ENCODE results near the gene CADM1. TPM values are rescaled to one million over a fixed set of nuclear protein-coding genes. Genes with fewer than 3 reads are reported as not detected.

The CADM1 gene
- total and polyA plus RNA-seq, 8 donors: 6.3 to 38.8 (median 24.5) TPM

DNA sequence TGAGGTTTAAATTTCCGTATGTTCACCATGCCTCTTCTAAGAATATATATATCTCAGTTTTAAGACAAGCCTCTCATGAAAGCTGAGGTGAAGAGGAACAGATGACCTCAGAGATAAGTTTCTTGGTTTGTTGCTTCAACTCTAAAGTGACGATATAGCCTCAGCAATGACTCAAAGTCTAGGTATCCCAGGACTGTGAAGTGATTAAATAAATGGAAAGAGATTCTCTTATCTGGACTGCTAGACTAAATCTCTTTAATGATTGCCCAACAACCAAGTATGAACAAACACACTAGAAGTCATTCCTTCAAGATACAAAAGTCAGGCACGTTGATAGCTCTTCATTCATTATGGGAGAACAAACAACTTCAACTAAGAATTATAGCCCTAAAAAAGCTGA is 15.3 kb downstream of the CADM1 start:
- H3K27ac ChIP-seq: no peak overlapping the region
- FAIRE-seq: no peak

DNA sequence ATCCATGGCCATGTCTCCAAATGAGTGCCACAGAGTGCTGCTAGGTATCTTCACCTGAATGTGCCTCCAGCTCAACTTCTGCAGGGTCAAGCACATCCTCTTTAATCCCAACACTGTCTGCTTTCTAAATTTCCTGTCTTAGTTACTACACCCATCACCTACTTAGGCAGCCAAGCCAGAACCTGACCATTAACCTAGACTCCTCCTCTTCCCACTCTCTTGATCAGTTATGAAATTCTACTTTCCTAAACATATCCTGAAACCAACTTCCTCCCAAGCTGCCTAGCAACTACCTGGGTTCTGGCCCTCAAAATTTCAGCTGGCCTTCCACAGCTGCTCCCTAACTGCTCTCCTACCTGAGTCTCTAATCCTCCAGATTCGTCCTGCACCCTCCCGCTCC is 22.7 kb downstream of the CADM1 start:
- Histone ChIP-seq H3K4me3 (no peak overlapping the region), H3K36me3 (no peaks in the 10 kb centered on the region), H3K27me3 (peaks cover 0 to 6% (median 0%) of the 10 kb centered on the region in 4 donors), H3K27ac (no peak overlapping the region), H3K4me1 (no peaks in the 10 kb centered on the region), H3K9me3 (no peaks in the 10 kb centered on the region)
- intact Hi-C loops (cut with DNase I): no loop called here
- no peak for FAIRE-seq
- TF ChIP-seq, protein P1, sequence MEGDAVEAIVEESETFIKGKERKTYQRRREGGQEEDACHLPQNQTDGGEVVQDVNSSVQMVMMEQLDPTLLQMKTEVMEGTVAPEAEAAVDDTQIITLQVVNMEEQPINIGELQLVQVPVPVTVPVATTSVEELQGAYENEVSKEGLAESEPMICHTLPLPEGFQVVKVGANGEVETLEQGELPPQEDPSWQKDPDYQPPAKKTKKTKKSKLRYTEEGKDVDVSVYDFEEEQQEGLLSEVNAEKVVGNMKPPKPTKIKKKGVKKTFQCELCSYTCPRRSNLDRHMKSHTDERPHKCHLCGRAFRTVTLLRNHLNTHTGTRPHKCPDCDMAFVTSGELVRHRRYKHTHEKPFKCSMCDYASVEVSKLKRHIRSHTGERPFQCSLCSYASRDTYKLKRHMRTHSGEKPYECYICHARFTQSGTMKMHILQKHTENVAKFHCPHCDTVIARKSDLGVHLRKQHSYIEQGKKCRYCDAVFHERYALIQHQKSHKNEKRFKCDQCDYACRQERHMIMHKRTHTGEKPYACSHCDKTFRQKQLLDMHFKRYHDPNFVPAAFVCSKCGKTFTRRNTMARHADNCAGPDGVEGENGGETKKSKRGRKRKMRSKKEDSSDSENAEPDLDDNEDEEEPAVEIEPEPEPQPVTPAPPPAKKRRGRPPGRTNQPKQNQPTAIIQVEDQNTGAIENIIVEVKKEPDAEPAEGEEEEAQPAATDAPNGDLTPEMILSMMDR (IDR thresholded peaks at IDR 0.05): no peak
- no peak for DNase-seq
- 77 to 82% methylated on average over 2 of the region's 2 CpGs for WGBS, 2 donors
- no peak for ATAC-seq

More for the DNA sequence above, 15.3 kb downstream of the CADM1 start:
- TF ChIP-seq, protein P1 (IDR thresholded peaks at IDR 0.05): no peak
- ATAC-seq (no peak), DNase-seq (no peak)
- Histone ChIP-seq H3K9me3 (no peaks in the 10 kb centered on the region), H3K4me1 (no peaks in the 10 kb centered on the region), H3K27me3 (peaks cover 0 to 1% (median 0%) of the 10 kb centered on the region in 4 donors), H3K4me3 (no peak overlapping the region), H3K36me3 (no peaks in the 10 kb centered on the region)
- 40 to 43% methylated on average over 3 of the region's 3 CpGs for WGBS, 2 donors
- intact Hi-C loops (cut with DNase I): no loop called here

GRCh38 chr11:115480611-115481010 is 23.6 kb downstream of the CADM1 start:
- no peaks in the 10 kb centered on the region for H3K9me3 ChIP-seq
- no peaks in the 10 kb centered on the region for H3K4me1 ChIP-seq
- TF ChIP-seq, protein P1 (IDR thresholded peaks at IDR 0.05): no peak
- no peak overlapping the region for H3K27ac ChIP-seq
- DNase-seq (no peak), FAIRE-seq (no peak), ATAC-seq (no peak)
- no peaks in the 10 kb centered on the region for H3K36me3 ChIP-seq
- intact Hi-C loops (cut with DNase I): no loop called here
- H3K4me3 ChIP-seq: no peak overlapping the region
- H3K27me3 ChIP-seq: peaks cover 0 to 6% (median 0%) of the 10 kb centered on the region in 4 donors
- WGBS, 2 donors: 53 to 55% methylated on average over 1 of the region's 1 CpG

DNA sequence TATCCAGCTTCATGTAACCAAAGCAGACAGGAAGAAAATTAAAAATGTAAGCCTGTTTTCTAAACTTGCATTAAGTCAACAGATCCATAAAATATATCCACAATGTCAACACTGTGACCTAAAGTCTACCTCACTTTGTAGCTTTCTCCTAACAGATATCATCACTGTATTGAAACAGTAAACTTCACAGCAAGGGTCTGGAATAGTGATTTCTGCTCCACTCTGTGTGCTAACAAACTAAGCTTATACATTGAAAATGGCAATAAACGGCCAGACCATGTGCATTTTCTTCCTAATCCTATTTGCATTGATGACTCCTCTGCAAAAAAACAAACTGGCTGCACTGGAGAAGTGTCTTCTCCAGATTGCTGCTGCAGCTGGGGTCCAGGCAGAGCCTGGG is 26.8 kb downstream of the CADM1 start:
- 15 to 16% methylated on average over 1 of the region's 1 CpG for WGBS, 2 donors

More for the DNA sequence above, 26.8 kb downstream of the CADM1 start:
- Histone ChIP-seq H3K27me3 (peaks cover 0 to 6% (median 0%) of the 10 kb centered on the region in 4 donors), H3K4me3 (no peak overlapping the region), H3K36me3 (no peaks in the 10 kb centered on the region), H3K27ac (no peak overlapping the region), H3K9me3 (no peaks in the 10 kb centered on the region), H3K4me1 (no peaks in the 10 kb centered on the region)
- FAIRE-seq: no peak
- DNase-seq: no peak
- TF ChIP-seq, protein P1 (IDR thresholded peaks at IDR 0.05): no peak
- no peak for ATAC-seq
- intact Hi-C loops (cut with DNase I): no loop called here
